Keratinocyte (primary cell): ENCODE data around the gene SLAIN1. TPM values are rescaled to one million over a fixed set of nuclear protein-coding genes. Genes with fewer than 3 reads are reported as not detected.

Source experiments
- DNase-seq: peaks from one replicate; pipeline ENCODE4 v3.0.0-alpha.2; 2011; ENCODE audit warnings: low read depth, missing footprints, low spot score
- FAIRE-seq: peaks from 2 replicates; lab custom pipeline; 2011; peaks lifted over from hg19 to GRCh38; lab: Jason Lieb, UNC
- H2AFZ ChIP-seq: 2 replicates; pipeline ENCODE4 v1.6.0; 2012; ENCODE audit warnings: low read length, control low read depth, inconsistent platforms; ENCODE audit not compliant: control insufficient read depth
- H3K27ac ChIP-seq: 2 replicates; pipeline ENCODE4 v1.5.1; 2011; ENCODE audit warnings: low read length; ENCODE audit not compliant: control insufficient read depth, insufficient read depth
- H3K27me3 ChIP-seq: 3 replicates; pipeline ENCODE4 v1.6.0; 2011; ENCODE audit warnings: low read length; ENCODE audit not compliant: control insufficient read depth, insufficient read depth; ENCODE audit errors: extremely low read depth
- H3K36me3 ChIP-seq, 2 experiments: 2 replicates in 1 of 2; 3 replicates in 1 of 2; pipeline ENCODE4 v1.5.1; 2011; ENCODE audit warnings: low read length in 2 of 2, mild to moderate bottlenecking in 1 of 2; ENCODE audit not compliant: control insufficient read depth in 2 of 2, insufficient read depth in 2 of 2; ENCODE audit errors: extremely low read depth in 1 of 2
- H3K4me1 ChIP-seq: 3 replicates; pipeline ENCODE4 v1.5.1; 2011; ENCODE audit warnings: low read length; ENCODE audit not compliant: control insufficient read depth, insufficient read depth; ENCODE audit errors: extremely low read depth
- H3K4me2 ChIP-seq: 3 replicates; pipeline ENCODE4 v1.6.0; 2011; ENCODE audit warnings: low read depth, low read length; ENCODE audit not compliant: control insufficient read depth, insufficient read depth; ENCODE audit errors: extremely low read depth
- H3K4me3 ChIP-seq, 3 experiments: fragments of 200-600 bp in 1 of 3; sonication (generic) in 1 of 3; 2 replicates in 2 of 3; 3 replicates in 1 of 3; pipeline ENCODE4 v1.5.1; 2011 to 2016; ENCODE audit warnings: low read length in 3 of 3, mild to moderate bottlenecking in 3 of 3, control low read depth in 2 of 3, inconsistent platforms in 1 of 3, low read depth in 1 of 3, mixed read lengths in 1 of 3, mixed run types in 1 of 3, moderate library complexity in 1 of 3; ENCODE audit not compliant: control insufficient read depth in 2 of 3, insufficient read depth in 2 of 3; ENCODE audit errors: extremely low read depth in 1 of 3
- H3K79me2 ChIP-seq: 2 replicates; pipeline ENCODE4 v1.6.0; 2012; ENCODE audit warnings: low read length; ENCODE audit not compliant: control insufficient read depth, insufficient read depth
- H3K9ac ChIP-seq: 3 replicates; pipeline ENCODE4 v1.6.0; 2011; ENCODE audit warnings: low read length; ENCODE audit not compliant: control insufficient read depth, insufficient read depth; ENCODE audit errors: extremely low read depth
- H3K9me1 ChIP-seq: 3 replicates; pipeline ENCODE4 v1.6.0; 2011; ENCODE audit warnings: low read length; ENCODE audit not compliant: control insufficient read depth, insufficient read depth; ENCODE audit errors: extremely low read depth
- H3K9me3 ChIP-seq: 2 replicates; pipeline ENCODE4 v1.5.1; 2012; ENCODE audit warnings: low read depth, low read length; ENCODE audit not compliant: control insufficient read depth
- H4K20me1 ChIP-seq: 3 replicates; pipeline ENCODE4 v1.6.0; 2011; ENCODE audit warnings: low read length; ENCODE audit not compliant: control insufficient read depth, insufficient read depth; ENCODE audit errors: extremely low read depth
- EZH2 ChIP-seq: IDR thresholded peaks from one replicate; pipeline ENCODE4 v1.6.1; 2012; ENCODE audit warnings: inconsistent platforms, mild to moderate bottlenecking, low read length, moderate library complexity
- dilution Hi-C: fragments of 300-500 bp; cut with MboI; formaldehyde crosslinking; loops from one replicate; pipeline ENCODE4 v1.7.0; 2020; ENCODE audit warnings: low sequenced_read_pairs; ENCODE audit not compliant: extremely low pct_ligation_motif_present
- polyA plus RNA-seq, 5 experiments: library from polyadenylated mRNA; depleted of rRNA in 3 of 5; stranded (reverse) in 3 of 5; stranded (forward) in 1 of 5; unstranded in 1 of 5; fragments of >200 nt; gene quantifications; 1 replicate in 1 of 5; 2 replicates in 3 of 5; 3 replicates in 1 of 5; pipeline versions ENCODE4 v1.2.1 to v1.2.3, GENCODE V29; 2011 to 2012; ENCODE audit warnings: missing spikeins in 2 of 5, low read depth in 1 of 5, low replicate concordance in 1 of 5
- TF ChIP-seq, protein P1 (sequence below), 3 experiments: IDR thresholded peaks in 1 of 3; conservative IDR thresholded peaks in 1 of 3; optimal IDR thresholded peaks in 1 of 3; 2 replicates in 2 of 3; 3 replicates in 1 of 3; pipeline versions ENCODE3 to v1.5.1; 2011; ENCODE audit warnings: low read length in 3 of 3, mild to moderate bottlenecking in 3 of 3, moderate library complexity in 2 of 3, control low read depth in 1 of 3, inconsistent platforms in 1 of 3; ENCODE audit not compliant: insufficient read depth in 2 of 3; ENCODE audit errors: extremely low read depth in 1 of 3

Gene SLAIN1
- polyA plus RNA-seq, 1 donor (not counting 4 experiments of a cell fraction or from before 2014, with no cell fraction given), result not detected

DNA sequence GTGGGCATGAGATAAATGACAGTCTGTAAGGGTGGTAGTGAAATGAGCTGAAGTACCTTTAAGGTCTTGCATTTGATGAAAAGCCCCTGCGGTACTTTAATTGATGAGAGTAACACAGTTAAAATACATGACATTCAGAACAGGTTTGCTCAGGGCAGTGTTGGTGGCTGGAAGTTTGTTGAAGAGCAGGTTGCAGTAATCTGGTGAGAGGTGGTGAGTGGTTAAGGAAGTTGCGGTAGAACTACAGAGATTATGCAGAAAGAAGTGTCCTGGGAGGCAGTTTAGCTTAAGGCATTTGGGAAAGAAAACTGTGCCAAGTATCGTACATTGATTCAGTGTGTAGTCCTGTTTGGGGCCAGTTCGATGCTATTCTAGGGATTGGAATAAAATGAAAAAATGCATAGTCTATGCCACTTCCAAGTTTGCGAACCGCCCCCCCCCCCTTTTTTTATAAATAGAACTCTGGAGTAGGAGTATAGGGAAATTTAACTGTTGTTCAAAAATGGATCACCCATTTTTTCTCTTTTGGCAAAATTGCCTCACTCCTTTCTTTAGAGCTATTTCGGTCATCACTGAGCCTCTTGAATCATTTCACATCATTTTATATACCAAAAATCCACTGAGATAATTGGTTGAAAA, 42.7 kb downstream of the SLAIN1 start:
- DNase-seq, result no peak
- Histone ChIP-seq H3K4me3 (no peak overlapping the region), H3K27ac (no peak overlapping the region), H2AFZ (no peak overlapping the region), H3K27me3 (peaks cover 3% of the 10 kb centered on the region), H3K4me2 (no peak overlapping the region), H3K9me1 (no peaks in the 10 kb centered on the region), H3K36me3 (no peaks in the 10 kb centered on the region), H3K9me3 (no peaks in the 10 kb centered on the region), H3K9ac (no peak overlapping the region), H3K79me2 (no peaks in the 10 kb centered on the region), H4K20me1 (no peaks in the 10 kb centered on the region), H3K4me1 (no peaks in the 10 kb centered on the region)
- TF ChIP-seq, protein P1, sequence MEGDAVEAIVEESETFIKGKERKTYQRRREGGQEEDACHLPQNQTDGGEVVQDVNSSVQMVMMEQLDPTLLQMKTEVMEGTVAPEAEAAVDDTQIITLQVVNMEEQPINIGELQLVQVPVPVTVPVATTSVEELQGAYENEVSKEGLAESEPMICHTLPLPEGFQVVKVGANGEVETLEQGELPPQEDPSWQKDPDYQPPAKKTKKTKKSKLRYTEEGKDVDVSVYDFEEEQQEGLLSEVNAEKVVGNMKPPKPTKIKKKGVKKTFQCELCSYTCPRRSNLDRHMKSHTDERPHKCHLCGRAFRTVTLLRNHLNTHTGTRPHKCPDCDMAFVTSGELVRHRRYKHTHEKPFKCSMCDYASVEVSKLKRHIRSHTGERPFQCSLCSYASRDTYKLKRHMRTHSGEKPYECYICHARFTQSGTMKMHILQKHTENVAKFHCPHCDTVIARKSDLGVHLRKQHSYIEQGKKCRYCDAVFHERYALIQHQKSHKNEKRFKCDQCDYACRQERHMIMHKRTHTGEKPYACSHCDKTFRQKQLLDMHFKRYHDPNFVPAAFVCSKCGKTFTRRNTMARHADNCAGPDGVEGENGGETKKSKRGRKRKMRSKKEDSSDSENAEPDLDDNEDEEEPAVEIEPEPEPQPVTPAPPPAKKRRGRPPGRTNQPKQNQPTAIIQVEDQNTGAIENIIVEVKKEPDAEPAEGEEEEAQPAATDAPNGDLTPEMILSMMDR (optimal IDR thresholded peaks at IDR 0.05 in 1 of 3, IDR thresholded peaks at IDR 0.05 in 1 of 3, conservative IDR thresholded peaks at IDR 0.05 in 1 of 3; ENCODE audit: extremely low read depth in 1 of 3, insufficient read depth in 2 of 3, low read length in 3 of 3), result no peak
- TF ChIP-seq EZH2, result no peak
- dilution Hi-C loops, result no loop called here
- FAIRE-seq, result no peak

DNA sequence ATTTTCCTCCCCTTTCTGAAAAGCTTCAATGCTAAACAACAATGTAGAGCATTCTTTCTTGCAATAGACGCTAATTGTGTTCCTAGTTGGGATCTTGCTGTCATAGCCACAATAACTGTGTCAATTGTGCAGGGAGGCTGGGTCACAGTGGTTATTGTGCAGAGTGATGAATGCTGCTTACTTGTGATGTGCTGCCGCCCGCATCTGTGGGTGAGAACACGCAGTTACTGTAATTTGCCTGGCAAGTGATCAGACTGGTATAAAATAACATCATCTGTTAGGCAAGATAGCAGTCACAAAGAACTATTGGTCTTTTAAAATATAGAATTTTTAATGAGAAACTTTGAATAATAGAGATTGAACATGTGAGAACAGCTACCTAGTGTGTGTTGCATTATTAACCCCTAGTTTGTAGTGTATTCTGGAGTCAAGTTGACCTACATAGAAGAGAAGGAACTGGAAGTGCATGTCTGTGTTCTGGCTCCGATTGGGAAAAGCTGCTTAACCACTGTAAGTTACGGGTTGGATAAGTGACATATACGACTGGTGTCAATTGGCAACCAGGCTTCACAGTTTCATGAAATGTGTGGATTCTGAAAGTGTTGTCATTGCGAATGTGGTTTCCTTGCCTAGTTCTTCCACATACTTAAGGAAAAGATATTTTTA, 43.6 kb downstream of the SLAIN1 start:
- Histone ChIP-seq H3K9ac (no peak overlapping the region), H2AFZ (no peak overlapping the region), H3K36me3 (no peaks in the 10 kb centered on the region), H3K27ac (no peak overlapping the region), H3K79me2 (no peaks in the 10 kb centered on the region), H3K4me2 (no peak overlapping the region), H3K27me3 (peaks cover 3% of the 10 kb centered on the region), H4K20me1 (no peaks in the 10 kb centered on the region), H3K9me3 (no peaks in the 10 kb centered on the region), H3K4me1 (no peaks in the 10 kb centered on the region), H3K9me1 (no peaks in the 10 kb centered on the region), H3K4me3 (no peak overlapping the region)
- DNase-seq (no peak), FAIRE-seq (no peak)
- TF ChIP-seq, protein P1 (optimal IDR thresholded peaks at IDR 0.05 in 1 of 3, IDR thresholded peaks at IDR 0.05 in 1 of 3, conservative IDR thresholded peaks at IDR 0.05 in 1 of 3; ENCODE audit: extremely low read depth in 1 of 3, insufficient read depth in 2 of 3, low read length in 3 of 3), result no peak
- TF ChIP-seq EZH2, result no peak
- dilution Hi-C loops, result no loop called here
